ENCODE results near the gene CENPP.

CENPP gene

DNA sequence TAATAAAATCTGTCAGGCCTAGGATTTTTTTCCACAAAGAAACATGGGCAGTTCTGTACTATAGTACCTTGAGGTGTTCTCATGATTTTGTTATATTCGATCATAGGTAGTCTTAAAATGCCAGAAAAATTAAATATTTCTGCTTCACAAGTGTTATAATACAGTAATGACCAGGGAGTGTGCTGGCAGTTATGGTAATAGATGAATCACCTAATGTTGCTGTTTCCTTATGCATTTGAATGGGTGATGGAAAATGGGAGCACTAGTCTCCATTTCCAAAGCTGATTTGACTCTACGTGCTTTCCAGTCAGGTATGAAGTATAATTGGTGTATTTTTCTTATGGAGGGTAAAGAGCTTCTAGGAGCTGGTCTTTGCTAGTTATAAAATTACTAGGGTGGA is 54.9 kb downstream of the CENPP start:
- CTCF ChIA-PET, result no interaction called here
- no peak overlapping the region for H3K27ac ChIP-seq
- DNase-seq (ENCODE audit: low spot score), result no peak
- POLR2A ChIA-PET (ENCODE audit: low non-redundant PET), result no interaction called here
- TF ChIP-seq, protein P1, sequence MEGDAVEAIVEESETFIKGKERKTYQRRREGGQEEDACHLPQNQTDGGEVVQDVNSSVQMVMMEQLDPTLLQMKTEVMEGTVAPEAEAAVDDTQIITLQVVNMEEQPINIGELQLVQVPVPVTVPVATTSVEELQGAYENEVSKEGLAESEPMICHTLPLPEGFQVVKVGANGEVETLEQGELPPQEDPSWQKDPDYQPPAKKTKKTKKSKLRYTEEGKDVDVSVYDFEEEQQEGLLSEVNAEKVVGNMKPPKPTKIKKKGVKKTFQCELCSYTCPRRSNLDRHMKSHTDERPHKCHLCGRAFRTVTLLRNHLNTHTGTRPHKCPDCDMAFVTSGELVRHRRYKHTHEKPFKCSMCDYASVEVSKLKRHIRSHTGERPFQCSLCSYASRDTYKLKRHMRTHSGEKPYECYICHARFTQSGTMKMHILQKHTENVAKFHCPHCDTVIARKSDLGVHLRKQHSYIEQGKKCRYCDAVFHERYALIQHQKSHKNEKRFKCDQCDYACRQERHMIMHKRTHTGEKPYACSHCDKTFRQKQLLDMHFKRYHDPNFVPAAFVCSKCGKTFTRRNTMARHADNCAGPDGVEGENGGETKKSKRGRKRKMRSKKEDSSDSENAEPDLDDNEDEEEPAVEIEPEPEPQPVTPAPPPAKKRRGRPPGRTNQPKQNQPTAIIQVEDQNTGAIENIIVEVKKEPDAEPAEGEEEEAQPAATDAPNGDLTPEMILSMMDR (conservative IDR thresholded peaks at IDR 0.05; ENCODE audit: low read depth), result no peak

DNA sequence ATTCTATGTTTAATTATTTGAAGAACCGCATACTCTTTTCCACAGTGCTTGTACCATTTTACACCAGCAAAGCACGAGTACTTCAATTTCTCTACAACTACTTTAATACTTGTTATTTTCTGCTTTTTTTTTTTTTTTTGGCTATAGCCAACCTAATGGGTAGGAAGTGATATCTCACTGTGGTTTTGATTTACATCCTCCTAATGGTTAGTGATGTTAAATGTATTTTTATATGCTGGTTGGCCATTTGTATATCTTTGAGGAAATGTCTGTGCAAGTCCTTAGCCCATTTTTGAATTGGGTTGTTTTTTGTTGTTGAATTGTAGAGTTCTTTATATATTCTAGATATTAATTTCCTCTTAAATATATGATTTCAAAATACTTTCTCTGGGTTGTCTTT is 56.0 kb downstream of the CENPP start:
- H3K27ac ChIP-seq, result no peak overlapping the region
- TF ChIP-seq, protein P1 (conservative IDR thresholded peaks at IDR 0.05; ENCODE audit: low read depth), result no peak
- ChIA-PET CTCF (no interaction called here), POLR2A (ENCODE audit: low non-redundant PET) (no interaction called here)
- DNase-seq (ENCODE audit: low spot score), result no peak

DNA sequence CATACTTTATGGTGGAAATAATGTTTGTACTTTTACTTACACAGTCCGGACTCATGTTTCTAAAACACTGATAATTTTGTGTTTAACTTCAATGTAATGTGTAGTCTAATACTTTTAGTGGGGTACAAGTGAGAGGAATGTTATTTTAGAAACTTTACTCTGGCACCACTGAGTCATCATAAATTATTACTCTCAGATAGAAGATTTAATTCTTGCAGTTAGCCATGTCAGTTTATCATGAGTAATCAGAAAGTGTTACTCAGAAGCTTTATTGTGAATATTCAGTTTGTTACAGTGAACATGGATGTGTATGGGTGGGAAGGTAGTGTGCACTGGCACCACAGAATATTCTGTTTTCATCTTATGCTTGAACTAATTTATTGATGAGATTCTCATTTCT is 58.6 kb downstream of the CENPP start:
- ChIA-PET CTCF (no interaction called here), POLR2A (ENCODE audit: low non-redundant PET) (interaction anchor here (0.7 kb wide), 1 partner anchor 92 kb away, joined by 3 read pairs; no protein-coding TSS in a partner anchor)
- DNase-seq (ENCODE audit: low spot score), result peak; percentile 46
- H3K27ac ChIP-seq, result no peak overlapping the region
- TF ChIP-seq, protein P1 (conservative IDR thresholded peaks at IDR 0.05; ENCODE audit: low read depth), result no peak

DNA sequence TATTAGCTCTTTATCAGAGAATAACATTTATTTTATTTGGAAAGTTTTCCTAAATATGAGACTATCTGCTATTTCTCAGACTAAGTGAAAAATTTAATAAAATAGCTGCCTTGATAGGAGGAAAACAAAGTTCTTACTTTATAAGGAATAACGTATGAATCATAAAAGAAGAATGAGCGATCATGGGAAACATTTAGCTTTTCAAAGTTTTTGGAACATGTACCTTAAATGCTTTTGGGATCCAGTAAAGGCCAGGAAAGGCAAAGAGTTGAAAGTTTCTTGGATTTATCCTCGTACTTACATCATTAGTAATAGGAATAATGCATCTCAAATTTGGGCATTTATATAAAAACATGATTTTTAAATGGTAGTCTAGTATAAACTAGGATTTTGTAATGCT is 59.2 kb downstream of the CENPP start:
- CTCF ChIA-PET, result no interaction called here

DNA sequence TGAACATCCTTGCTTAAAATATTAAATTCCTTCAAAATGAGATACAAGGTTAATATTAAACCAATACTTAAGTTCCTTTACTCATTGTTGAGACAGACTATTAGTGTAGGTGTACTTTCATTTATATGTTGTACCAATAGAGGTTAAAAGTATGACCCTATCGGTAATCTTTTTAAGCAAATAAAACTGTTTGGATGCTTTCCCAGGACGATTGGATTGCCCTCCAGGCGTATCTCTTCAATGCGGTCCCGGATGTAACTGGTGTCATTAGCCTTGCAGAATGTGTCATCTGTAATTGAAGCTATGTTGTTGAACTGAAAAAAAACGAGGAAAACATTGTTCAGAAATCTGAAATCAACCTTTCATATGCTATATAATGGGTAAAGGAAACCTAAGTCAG is 59.7 kb downstream of the CENPP start:
- H3K27ac ChIP-seq, result no peak overlapping the region
- DNase-seq (ENCODE audit: low spot score), result peak; percentile 32
- TF ChIP-seq, protein P1 (conservative IDR thresholded peaks at IDR 0.05; ENCODE audit: low read depth), result no peak
- ChIA-PET CTCF (interaction anchor here (0.8 kb wide), 1 partner anchor 15 kb away, joined by 3 read pairs; no protein-coding TSS in a partner anchor), POLR2A (ENCODE audit: low non-redundant PET) (no interaction called here)

More for the DNA sequence above, 59.2 kb downstream of the CENPP start:
- TF ChIP-seq, protein P1 (conservative IDR thresholded peaks at IDR 0.05; ENCODE audit: low read depth), result no peak
- no peak overlapping the region for H3K27ac ChIP-seq
- POLR2A ChIA-PET (ENCODE audit: low non-redundant PET), result interaction anchor here (0.7 kb wide), 1 partner anchor 91 kb away, joined by 3 read pairs; no protein-coding TSS in a partner anchor
- DNase-seq (ENCODE audit: low spot score), result no peak

DNA sequence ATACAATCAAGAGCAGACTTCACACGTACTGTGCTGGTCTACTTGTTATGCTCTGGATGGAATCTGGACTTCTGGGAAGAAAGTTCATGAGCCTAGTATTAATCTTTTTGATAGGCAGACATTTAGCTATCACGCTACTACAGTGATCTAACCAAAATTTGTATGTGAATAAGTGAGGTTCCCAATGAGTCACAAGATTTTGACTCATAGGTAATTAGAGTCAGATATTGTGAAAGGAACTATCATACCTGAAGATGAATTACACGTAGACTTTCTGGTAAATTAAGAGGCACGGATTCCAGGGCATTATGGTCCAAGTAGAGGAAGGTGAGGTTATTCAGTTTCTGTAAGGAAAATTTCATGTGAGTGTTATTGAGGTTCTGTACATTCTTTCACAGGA is 60.2 kb downstream of the CENPP start:
- no peak overlapping the region for H3K27ac ChIP-seq
- DNase-seq (ENCODE audit: low spot score), result peak; percentile 89
- ChIA-PET POLR2A (ENCODE audit: low non-redundant PET) (no interaction called here), CTCF (interaction anchor here (0.8 kb wide), 1 partner anchor 15 kb away, joined by 3 read pairs; no protein-coding TSS in a partner anchor)
- TF ChIP-seq, protein P1 (conservative IDR thresholded peaks at IDR 0.05; ENCODE audit: low read depth), result no peak

DNA sequence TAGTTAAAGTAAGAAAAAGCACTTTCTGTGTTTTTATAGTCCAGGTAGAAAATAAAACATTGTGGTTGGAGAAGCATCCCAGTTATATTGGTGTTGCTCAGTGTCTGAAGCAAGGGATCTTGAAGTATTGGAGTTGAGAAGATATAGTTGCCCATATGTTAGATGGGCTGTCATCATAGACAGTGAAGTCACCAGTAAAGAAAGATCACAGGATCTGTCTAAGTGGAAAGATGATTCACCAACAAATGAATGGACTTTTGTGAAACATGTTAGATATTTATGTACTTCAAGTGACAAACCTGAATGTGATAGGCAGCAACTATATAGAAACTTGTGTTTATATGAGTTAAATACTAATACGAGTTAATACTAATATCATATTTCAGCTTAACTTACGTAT is 66.9 kb downstream of the CENPP start:
- no peak overlapping the region for H3K27ac ChIP-seq
- CTCF ChIA-PET, result no interaction called here
- TF ChIP-seq, protein P1 (conservative IDR thresholded peaks at IDR 0.05; ENCODE audit: low read depth), result no peak
- POLR2A ChIA-PET (ENCODE audit: low non-redundant PET), result no interaction called here
- no peak for DNase-seq (ENCODE audit: low spot score)
